ENCODE data around the gene POGLUT2. TPM values are rescaled to one million over a fixed set of nuclear protein-coding genes. Genes with fewer than 3 reads are reported as not detected.

POGLUT2 gene
- total RNA-seq, 6 donors from 2014 or later: 1.6 to 8.4 (median 3.8) TPM

DNA sequence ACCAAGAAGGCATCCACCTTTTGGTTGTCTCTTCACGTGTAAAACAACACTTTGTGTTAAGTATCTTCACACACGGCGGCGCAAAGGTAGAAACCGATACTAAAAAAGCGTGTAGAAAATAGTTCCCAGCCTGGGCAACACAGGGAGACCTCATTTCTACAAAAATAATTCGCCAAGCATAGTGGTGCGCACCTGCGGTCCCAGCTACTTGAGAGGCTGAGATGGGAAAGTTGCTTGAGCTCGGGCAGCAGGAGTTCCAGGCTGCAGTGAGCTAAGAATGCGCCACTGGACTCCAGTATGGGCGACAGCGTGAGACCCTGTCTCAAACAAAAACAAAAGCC is 46.5 kb upstream of the POGLUT2 start:
- Histone ChIP-seq H3K4me3 (peak overlapping the region; percentile 40 to 100 (median 88)), H3K9me3 (peaks cover 0 to 2% (median 0%) of the 10 kb centered on the region in 4 donors), H3K27ac (peak overlapping the region; percentile 97 to 99 (median 98)), H3K27me3 (no peaks in the 10 kb centered on the region), H3K36me3 (no peaks in the 10 kb centered on the region), H3K4me1 (peaks cover 10 to 33% (median 13%) of the 10 kb centered on the region in 4 donors)
- DNase-seq (no peak), ATAC-seq (ENCODE audit: low FRiP score in 2 of 2) (peak in 1 of 2 donors; percentile 35)
- 1 to 5% methylated on average over 13 of the region's 13 CpGs for WGBS, 2 donors
- TF ChIP-seq, protein P1, sequence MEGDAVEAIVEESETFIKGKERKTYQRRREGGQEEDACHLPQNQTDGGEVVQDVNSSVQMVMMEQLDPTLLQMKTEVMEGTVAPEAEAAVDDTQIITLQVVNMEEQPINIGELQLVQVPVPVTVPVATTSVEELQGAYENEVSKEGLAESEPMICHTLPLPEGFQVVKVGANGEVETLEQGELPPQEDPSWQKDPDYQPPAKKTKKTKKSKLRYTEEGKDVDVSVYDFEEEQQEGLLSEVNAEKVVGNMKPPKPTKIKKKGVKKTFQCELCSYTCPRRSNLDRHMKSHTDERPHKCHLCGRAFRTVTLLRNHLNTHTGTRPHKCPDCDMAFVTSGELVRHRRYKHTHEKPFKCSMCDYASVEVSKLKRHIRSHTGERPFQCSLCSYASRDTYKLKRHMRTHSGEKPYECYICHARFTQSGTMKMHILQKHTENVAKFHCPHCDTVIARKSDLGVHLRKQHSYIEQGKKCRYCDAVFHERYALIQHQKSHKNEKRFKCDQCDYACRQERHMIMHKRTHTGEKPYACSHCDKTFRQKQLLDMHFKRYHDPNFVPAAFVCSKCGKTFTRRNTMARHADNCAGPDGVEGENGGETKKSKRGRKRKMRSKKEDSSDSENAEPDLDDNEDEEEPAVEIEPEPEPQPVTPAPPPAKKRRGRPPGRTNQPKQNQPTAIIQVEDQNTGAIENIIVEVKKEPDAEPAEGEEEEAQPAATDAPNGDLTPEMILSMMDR (IDR thresholded peaks at IDR 0.05): no peak
- TF ChIP-seq EP300 (IDR thresholded peaks at IDR 0.05): no peak
- no peak for TF ChIP-seq POLR2AphosphoS5 (IDR thresholded peaks at IDR 0.05)
- no peak for TF ChIP-seq POLR2A (IDR thresholded peaks at IDR 0.05)

DNA sequence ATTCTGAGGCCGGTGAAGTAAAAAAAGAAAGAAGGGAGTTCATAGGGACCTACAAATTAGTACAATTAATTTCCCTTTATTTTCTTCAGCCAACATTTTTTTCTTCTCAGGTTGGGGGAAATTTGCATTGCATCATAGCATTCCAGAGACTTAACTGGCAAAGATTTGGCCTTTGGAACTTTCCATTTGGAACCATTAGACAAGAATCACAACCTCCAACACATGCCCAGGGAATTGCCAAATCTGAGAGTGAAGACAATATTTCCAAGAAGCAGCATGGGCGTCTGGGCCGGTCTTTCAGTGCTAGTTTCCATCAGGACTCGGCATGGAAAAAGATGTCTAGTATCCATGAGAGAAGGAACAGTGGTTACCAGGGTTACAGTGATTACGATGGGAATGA is 40.7 kb upstream of the POGLUT2 start:
- no peak for TF ChIP-seq POLR2A (IDR thresholded peaks at IDR 0.05)
- no peak for TF ChIP-seq EP300 (IDR thresholded peaks at IDR 0.05)
- TF ChIP-seq, protein P1 (IDR thresholded peaks at IDR 0.05): no peak
- TF ChIP-seq POLR2AphosphoS5 (IDR thresholded peaks at IDR 0.05): no peak
- H3K9me3 ChIP-seq: no peaks in the 10 kb centered on the region
- no peaks in the 10 kb centered on the region for H3K4me1 ChIP-seq
- no peak for DNase-seq
- H3K36me3 ChIP-seq: peaks cover 2 to 49% (median 4%) of the 10 kb centered on the region in 4 donors
- H3K27me3 ChIP-seq: no peaks in the 10 kb centered on the region
- whole genome bisulfite sequencing, 2 donors: 89 to 93% methylated on average over 5 of the region's 5 CpGs
- ATAC-seq (ENCODE audit: low FRiP score in 2 of 2): no peak
- H3K27ac ChIP-seq: no peak overlapping the region
- no peak overlapping the region for H3K4me3 ChIP-seq

DNA sequence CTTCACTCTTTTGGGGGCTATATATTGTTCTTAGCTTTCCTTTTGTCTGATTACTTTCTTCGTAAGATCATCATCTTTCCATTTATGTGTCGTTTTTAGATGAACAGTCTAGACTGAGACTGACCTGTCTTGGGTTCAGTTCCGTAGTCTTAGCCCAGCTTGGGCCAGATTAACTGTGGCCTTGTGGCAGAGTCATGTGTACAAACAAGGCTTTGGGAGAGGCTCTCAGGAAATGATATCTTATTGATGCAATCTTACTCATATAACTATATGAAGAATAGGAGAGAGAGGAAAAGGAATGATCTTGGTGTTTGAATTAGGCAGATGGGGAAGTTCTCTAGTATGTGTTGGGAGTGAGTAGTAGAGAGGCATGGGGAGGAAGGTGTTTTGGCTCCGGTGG is 40.2 kb upstream of the POGLUT2 start:
- 30 to 46% methylated on average over 4 of the region's 4 CpGs for WGBS, 2 donors
- Histone ChIP-seq H3K9me3 (no peaks in the 10 kb centered on the region), H3K27me3 (no peaks in the 10 kb centered on the region), H3K4me1 (no peaks in the 10 kb centered on the region), H3K27ac (no peak overlapping the region), H3K36me3 (peaks cover 2 to 49% (median 4%) of the 10 kb centered on the region in 4 donors), H3K4me3 (no peak overlapping the region)
- DNase-seq: no peak
- TF ChIP-seq POLR2AphosphoS5 (IDR thresholded peaks at IDR 0.05) (no peak), EP300 (IDR thresholded peaks at IDR 0.05) (no peak), POLR2A (IDR thresholded peaks at IDR 0.05) (no peak)
- TF ChIP-seq, protein P1 (IDR thresholded peaks at IDR 0.05): no peak
- ATAC-seq (ENCODE audit: low FRiP score in 2 of 2): no peak

DNA sequence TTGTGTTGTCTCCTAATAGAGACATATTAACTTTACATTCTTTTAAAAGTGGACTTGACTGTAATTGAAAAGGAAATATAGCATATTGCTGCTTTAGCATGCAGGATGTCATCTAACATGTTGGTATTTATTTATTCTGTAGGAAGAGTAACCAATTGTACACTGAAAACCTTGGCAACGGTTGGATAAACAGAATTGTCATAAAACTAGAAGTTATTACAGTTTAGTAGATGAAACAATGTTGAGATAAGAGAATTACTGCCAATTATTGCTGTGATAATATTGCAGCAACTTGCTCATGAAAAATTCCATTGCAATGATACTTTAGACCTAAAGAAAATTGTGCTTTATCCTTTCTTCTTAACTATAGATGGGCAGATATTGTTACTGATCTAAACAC is 39.5 kb upstream of the POGLUT2 start:
- Histone ChIP-seq H3K9me3 (no peaks in the 10 kb centered on the region), H3K4me1 (no peaks in the 10 kb centered on the region), H3K4me3 (no peak overlapping the region), H3K27me3 (no peaks in the 10 kb centered on the region), H3K36me3 (peaks cover 2 to 49% (median 4%) of the 10 kb centered on the region in 4 donors), H3K27ac (no peak overlapping the region)
- ATAC-seq (ENCODE audit: low FRiP score in 2 of 2) (no peak), DNase-seq (no peak)
- WGBS, 2 donors: 78 to 87% methylated on average over 1 of the region's 1 CpG
- TF ChIP-seq POLR2AphosphoS5 (IDR thresholded peaks at IDR 0.05): no peak
- TF ChIP-seq EP300 (IDR thresholded peaks at IDR 0.05): no peak
- no peak for TF ChIP-seq POLR2A (IDR thresholded peaks at IDR 0.05)
- TF ChIP-seq, protein P1 (IDR thresholded peaks at IDR 0.05): no peak

DNA sequence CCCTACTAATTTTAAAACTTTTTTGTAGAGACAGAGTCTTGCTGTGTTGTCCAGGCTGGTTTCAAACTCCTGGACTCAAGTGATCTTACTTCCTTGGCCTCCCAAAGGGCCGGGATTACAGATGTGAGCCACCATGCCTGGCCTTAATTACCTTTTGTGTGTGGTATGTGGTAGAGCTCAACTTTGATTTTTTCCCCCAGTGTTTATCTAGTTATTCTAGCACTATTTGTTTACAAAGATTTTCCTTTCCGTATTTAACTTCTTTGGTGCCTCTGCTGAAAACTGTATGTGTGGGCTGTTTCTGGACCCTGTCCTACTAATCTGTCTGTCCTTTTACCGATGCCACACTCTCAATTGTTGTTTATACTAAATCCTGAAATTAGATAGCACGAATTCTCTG is 37.7 kb upstream of the POGLUT2 start:
- no peak for TF ChIP-seq POLR2A (IDR thresholded peaks at IDR 0.05)
- TF ChIP-seq POLR2AphosphoS5 (IDR thresholded peaks at IDR 0.05): no peak
- TF ChIP-seq, protein P1 (IDR thresholded peaks at IDR 0.05): no peak
- no peak for TF ChIP-seq EP300 (IDR thresholded peaks at IDR 0.05)
- H3K27me3 ChIP-seq: no peaks in the 10 kb centered on the region
- H3K27ac ChIP-seq: no peak overlapping the region
- H3K4me1 ChIP-seq: no peaks in the 10 kb centered on the region
- peaks cover 2 to 56% (median 4%) of the 10 kb centered on the region in 4 donors for H3K36me3 ChIP-seq
- no peaks in the 10 kb centered on the region for H3K9me3 ChIP-seq
- ATAC-seq (ENCODE audit: low FRiP score in 2 of 2): no peak
- H3K4me3 ChIP-seq: no peak overlapping the region
- WGBS, 2 donors: 93 to 97% methylated on average over 4 of the region's 4 CpGs
- no peak for DNase-seq

Measured in upper lobe of left lung (tissue), 6 donors.